OCI-LY7 (cell line): ENCODE measurements around the gene KPNA3. TPM values are rescaled to one million over a fixed set of nuclear protein-coding genes. Genes with fewer than 3 reads are reported as not detected.

Source experiments
- BruUV-seq: library from RNA; stranded (reverse); fragments of 400-500 nt; replicated peaks from 2 replicates; lab custom pipeline; 2021; lab: Mats Ljungman, UMichigan
- CTCF ChIA-PET: fragments of 300-600 bp; sonication (Branson Sonifier 250); formaldehyde crosslinking; loops from one replicate; lab custom pipeline; 2022; ENCODE audit warnings: antibody characterized with exemption; ENCODE audit not compliant: unreplicated experiment; lab: Charles Lee
- POLR2A ChIA-PET: fragments of 300-600 bp; sonication (Branson Sonifier 250); formaldehyde crosslinking; loops from one replicate; lab custom pipeline; 2022; ENCODE audit warnings: antibody characterized with exemption; lab: Charles Lee
- DNase-seq: peaks from one replicate; pipeline ENCODE4 v3.0.0-alpha.2; 2015; ENCODE audit warnings: low spot score
- H2AFZ ChIP-seq: fragments of 200-600 bp; sonication (generic), shearing (Covaris generic); 2 replicates; pipeline ENCODE4 v1.6.1; 2014; ENCODE audit warnings: mild to moderate bottlenecking, antibody characterized with exemption, low read length, moderate library complexity
- H3K27ac ChIP-seq: fragments of 200-600 bp; sonication (generic); 2 replicates; pipeline ENCODE4 v1.5.1; 2014; ENCODE audit warnings: mixed run types, low read depth, mild to moderate bottlenecking, moderate library complexity, low read length, inconsistent platforms; ENCODE audit not compliant: poor library complexity, severe bottlenecking
- H3K36me3 ChIP-seq: fragments of 200-600 bp; sonication (generic); 2 replicates; pipeline ENCODE4 v1.6.1; 2014; ENCODE audit warnings: mild to moderate bottlenecking, antibody characterized with exemption, low read length, moderate library complexity, mixed read lengths; ENCODE audit not compliant: insufficient read depth
- H3K4me1 ChIP-seq: fragments of 200-600 bp; sonication (generic); 2 replicates; pipeline ENCODE4 v1.5.1; 2014; ENCODE audit warnings: mild to moderate bottlenecking, low read length; ENCODE audit not compliant: insufficient read depth, poor library complexity, severe bottlenecking
- H3K4me2 ChIP-seq: fragments of 200-600 bp; sonication (generic); 2 replicates; pipeline ENCODE4 v1.6.1; 2014; ENCODE audit warnings: mild to moderate bottlenecking, low read length
- H3K4me3 ChIP-seq: fragments of 200-600 bp; sonication (generic); 2 replicates; pipeline ENCODE4 v1.5.1; 2014; ENCODE audit warnings: mild to moderate bottlenecking, low read depth, low read length; ENCODE audit not compliant: poor library complexity, severe bottlenecking
- H3K79me2 ChIP-seq: fragments of 200-600 bp; sonication (generic); 2 replicates; pipeline ENCODE4 v1.6.1; 2016; ENCODE audit warnings: low read depth, mild to moderate bottlenecking, low read length, moderate library complexity, mixed read lengths; ENCODE audit not compliant: insufficient read depth
- H3K9me2 ChIP-seq: fragments of 200-600 bp; sonication (generic); 2 replicates; pipeline ENCODE4 v1.6.1; 2016; ENCODE audit warnings: mild to moderate bottlenecking, low read length, mixed read lengths; ENCODE audit not compliant: insufficient read depth
- H3K9me3 ChIP-seq: fragments of 200-600 bp; sonication (generic); 2 replicates; pipeline ENCODE4 v1.6.1; 2014; ENCODE audit warnings: mild to moderate bottlenecking, mixed run types, low read length, mixed read lengths
- H4K20me1 ChIP-seq: fragments of 200-600 bp; sonication (generic); 2 replicates; pipeline ENCODE4 v1.6.1; 2014; ENCODE audit warnings: mild to moderate bottlenecking, antibody characterized with exemption, low read length, moderate library complexity, mixed read lengths; ENCODE audit not compliant: insufficient read depth
- CTCF ChIP-seq: fragments of 200-600 bp; sonication (generic); conservative IDR thresholded peaks from 2 replicates; pipeline ENCODE4 v1.5.1; 2014; ENCODE audit warnings: mild to moderate bottlenecking, antibody characterized with exemption, low read length, moderate library complexity, mixed read lengths
- EZH2phosphoT487 ChIP-seq: fragments of 200-600 bp; sonication (generic); IDR thresholded peaks from 2 replicates; pipeline ENCODE4 v1.6.1; 2018; ENCODE audit warnings: low read depth, borderline replicate concordance, mild to moderate bottlenecking, mixed run types, antibody characterized with exemption, low read length, moderate library complexity, mixed read lengths
- intact Hi-C: fragments of 100-400 bp; cut with micrococcal nuclease; formaldehyde crosslinking; loops from one replicate; pipeline ENCODE4 v1.10.0; 2022; ENCODE audit not compliant: unreplicated experiment
- total RNA-seq, 2 experiments: library from RNA; depleted of rRNA in 1 of 2; stranded (reverse); fragments of >200 nt in 1 of 2; shearing (Covaris generic) in 1 of 2; gene quantifications; 2 replicates each; pipeline ENCODE4 v1.2.3, GENCODE V29; 2014 to 2022

The KPNA3 gene
- total RNA-seq, 2 experiments from 2014 or later = 18.2 to 41.1 TPM

- no peaks in the 10 kb centered on the region for H3K36me3 ChIP-seq
- no TSS peak for BruUV-seq
- DNase-seq = no peak
- no peak overlapping the region for H3K4me2 ChIP-seq
- no peaks in the 10 kb centered on the region for H4K20me1 ChIP-seq
- no peaks in the 10 kb centered on the region for H3K9me3 ChIP-seq
- H3K4me1 ChIP-seq = no peaks in the 10 kb centered on the region
- no peak overlapping the region for H3K4me3 ChIP-seq
- no peak overlapping the region for H3K27ac ChIP-seq
- H3K79me2 ChIP-seq = no peaks in the 10 kb centered on the region
- ChIA-PET POLR2A (no interaction called here), CTCF (no interaction called here)
- H2AFZ ChIP-seq = no peak overlapping the region
- TF ChIP-seq EZH2phosphoT487 (no peak), CTCF (no peak)
- no peaks in the 10 kb centered on the region for H3K9me2 ChIP-seq
- intact Hi-C loops = no loop called here
Measured at GRCh38 chr13:49836516-49836915, 44.0 kb upstream of the KPNA3 start.

- no TSS peak for BruUV-seq
- no peaks in the 10 kb centered on the region for H3K4me1 ChIP-seq
- no peak for TF ChIP-seq CTCF
- no peak for TF ChIP-seq EZH2phosphoT487
- no peak overlapping the region for H3K4me2 ChIP-seq
- POLR2A ChIA-PET = interaction anchor here (0.5 kb wide), 1 partner anchor 63 kb away, joined by 3 read pairs; no protein-coding TSS in a partner anchor
- intact Hi-C loops = no loop called here
- H4K20me1 ChIP-seq = no peaks in the 10 kb centered on the region
- DNase-seq = no peak
- H3K9me3 ChIP-seq = no peaks in the 10 kb centered on the region
- no peak overlapping the region for H2AFZ ChIP-seq
- no peak overlapping the region for H3K4me3 ChIP-seq
- CTCF ChIA-PET = no interaction called here
- H3K36me3 ChIP-seq = no peaks in the 10 kb centered on the region
- no peaks in the 10 kb centered on the region for H3K79me2 ChIP-seq
- H3K9me2 ChIP-seq = no peaks in the 10 kb centered on the region
- no peak overlapping the region for H3K27ac ChIP-seq
Measured at GRCh38 chr13:49833402-49833801, 40.9 kb upstream of the KPNA3 start.

DNA sequence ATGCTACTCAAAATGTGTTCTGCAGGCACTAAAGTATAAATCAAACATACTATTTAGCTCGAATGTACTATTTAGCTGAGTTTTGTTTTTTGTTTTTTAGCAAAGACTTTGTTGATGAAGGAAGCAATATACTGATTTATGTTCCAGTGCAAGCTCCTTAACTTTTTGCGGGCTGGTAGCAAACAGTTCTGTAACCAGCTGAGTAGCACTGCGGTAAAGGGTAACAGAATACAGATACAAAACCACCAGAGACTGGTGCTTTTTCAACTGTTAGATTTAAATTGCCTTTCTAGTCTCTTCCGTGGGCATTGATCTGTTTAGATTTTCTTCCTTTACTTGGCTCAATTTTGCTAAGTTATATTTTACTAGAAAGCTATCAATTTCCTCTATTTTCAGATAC, 39.0 kb upstream of the KPNA3 start:
- no peak for DNase-seq
- no peaks in the 10 kb centered on the region for H3K79me2 ChIP-seq
- H3K9me3 ChIP-seq = no peaks in the 10 kb centered on the region
- intact Hi-C loops = no loop called here
- TF ChIP-seq CTCF (no peak), EZH2phosphoT487 (no peak)
- H3K9me2 ChIP-seq = no peaks in the 10 kb centered on the region
- POLR2A ChIA-PET = interaction anchor here (0.6 kb wide), 2 partner anchors 44 to 808 kb away, joined by 3 read pairs; no protein-coding TSS in a partner anchor
- H3K27ac ChIP-seq = no peak overlapping the region
- no peaks in the 10 kb centered on the region for H4K20me1 ChIP-seq
- no peak overlapping the region for H3K4me3 ChIP-seq
- BruUV-seq = no TSS peak
- H3K4me2 ChIP-seq = no peak overlapping the region
- no peaks in the 10 kb centered on the region for H3K4me1 ChIP-seq
- CTCF ChIA-PET = interaction anchor here (1.4 kb wide), 1 partner anchor 19 kb away, joined by 3 read pairs; no protein-coding TSS in a partner anchor
- H3K36me3 ChIP-seq = no peaks in the 10 kb centered on the region
- H2AFZ ChIP-seq = no peak overlapping the region
